NB4 (cell line): ENCODE results near the gene MAP3K5.

Experiments
- CTCF ChIP-seq: IDR thresholded peaks from one replicate; pipeline ENCODE4 v1.5.1; 2012; ENCODE audit warnings: low read depth, low read length
- MAX ChIP-seq: IDR thresholded peaks from 2 replicates; pipeline ENCODE4 v1.6.1; 2011; ENCODE audit warnings: low read depth, low read length
- MYC ChIP-seq: IDR thresholded peaks from 2 replicates; pipeline ENCODE4 v1.6.1; 2011; ENCODE audit warnings: low read depth, low read length
- POLR2A ChIP-seq: IDR thresholded peaks from 2 replicates; pipeline ENCODE4 v1.6.1; 2011; ENCODE audit warnings: mild to moderate bottlenecking; ENCODE audit not compliant: insufficient read length; ENCODE audit errors: extremely low read depth

DNA sequence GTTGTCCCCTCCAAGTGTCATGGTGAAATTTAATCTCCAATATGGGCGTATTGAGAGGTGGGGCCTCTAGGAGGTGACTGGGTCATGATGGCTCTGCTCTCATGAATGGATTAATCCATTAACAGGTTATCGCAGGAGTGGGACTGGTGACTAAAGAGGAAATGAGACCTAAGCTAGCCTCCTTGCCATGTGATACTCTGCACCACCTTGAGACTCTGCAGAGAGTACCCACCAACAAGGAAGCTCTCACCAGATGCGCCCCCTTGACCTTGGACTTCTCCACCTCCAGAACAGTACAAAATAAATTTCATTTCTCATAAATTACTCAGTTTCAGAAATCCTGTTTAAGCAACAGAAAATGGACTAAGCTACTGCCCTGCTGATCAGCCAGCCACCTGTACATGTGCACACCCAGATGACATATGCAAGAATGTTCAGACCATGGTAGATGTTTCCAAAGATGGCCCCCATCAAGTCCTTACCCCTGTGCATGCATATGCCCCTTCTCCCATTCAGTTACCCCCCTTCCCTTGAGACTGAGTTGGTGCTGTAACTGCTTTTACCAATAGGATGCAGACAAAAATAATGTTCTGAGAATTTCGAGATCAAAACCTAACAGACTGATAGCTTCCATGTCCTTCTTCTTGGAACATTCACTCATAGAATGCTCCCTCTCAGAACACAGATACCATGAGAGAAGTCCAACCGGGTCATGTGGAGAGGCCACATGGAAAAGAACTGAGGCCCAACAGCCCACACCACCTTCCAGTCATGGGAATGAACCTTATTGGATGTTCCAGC, 28.4 kb downstream of the MAP3K5 start:
- TF ChIP-seq CTCF, result no peak
- TF ChIP-seq POLR2A, result no peak
- TF ChIP-seq MYC, result no peak
- no peak for TF ChIP-seq MAX
